IMR-90 (cell line): ENCODE measurements around the gene SPECC1L.

Source experiments
- CHD1 ChIP-seq: IDR thresholded peaks from 2 replicates; pipeline ENCODE4 v1.6.1; 2012; ENCODE audit warnings: low read depth, low read length, improper control_type of control experiment
- CTCF ChIP-seq: conservative IDR thresholded peaks from 2 replicates; pipeline ENCODE4 v1.5.1; 2012; ENCODE audit warnings: mild to moderate bottlenecking, low read depth, low read length, improper control_type of control experiment
- ELK1 ChIP-seq: fragments of 150-350 bp; IDR thresholded peaks from 2 replicates; pipeline ENCODE4 v1.6.1; 2016; ENCODE audit warnings: low read depth, mild to moderate bottlenecking, low read length, moderate library complexity, borderline replicate concordance
- POLR2A ChIP-seq: IDR thresholded peaks from 2 replicates; pipeline ENCODE4 v1.6.1; 2012; ENCODE audit warnings: mild to moderate bottlenecking, low read depth, low read length
- RCOR1 ChIP-seq: IDR thresholded peaks from 2 replicates; pipeline ENCODE4 v1.6.1; 2012; ENCODE audit warnings: mild to moderate bottlenecking, low read length, improper control_type of control experiment; ENCODE audit not compliant: insufficient replicate concordance
- SMC3 ChIP-seq: fragments of 150-350 bp; IDR thresholded peaks from 2 replicates; pipeline ENCODE4 v1.6.1; 2016; ENCODE audit warnings: low read depth, mild to moderate bottlenecking, antibody characterized with exemption, low read length, moderate library complexity

GRCh38 chr22:24445481-24446259 is 175.0 kb downstream of the SPECC1L start:
- TF ChIP-seq CTCF = no peak
- no peak for TF ChIP-seq CHD1
- no peak for TF ChIP-seq POLR2A
- TF ChIP-seq ELK1 = no peak
- no peak for TF ChIP-seq SMC3
- no peak for TF ChIP-seq RCOR1
